Activated T-helper 1 cell treated with anti-CD3 and anti-CD28 coated beads, Interleukin-12 subunit alpha, Interleukin-12 subunit beta, Interleukin-2, Interleukin-4 antibody, amounts not matched to agents 30 ng/mL and 10 ng/mL and 1 ng/mL, durations not matched to agents 14 hours and 24 hours and 36 hours (primary cell): Measurements from ENCODE around the gene DLK2. TPM values are rescaled to one million over a fixed set of nuclear protein-coding genes. Genes with fewer than 3 reads are reported as not detected.
"Not testable (repeated sequence)": the region's sequence is repeated elsewhere in the genome, so short reads cannot be mapped to it uniquely, and the experiment has no call there.

ENCODE experiments used
- DNase-seq: peaks from one replicate; pipeline ENCODE4 v3.0.0; 2021; ENCODE audit warnings: low spot score
- H3K27ac Mint-ChIP-seq: one replicate; pipeline ENCODE4 v1.8.0; 2021; ENCODE audit warnings: mild to moderate bottlenecking, mixed read lengths
- H3K27me3 Mint-ChIP-seq: one replicate; pipeline ENCODE4 v1.8.0; 2022; ENCODE audit warnings: mild to moderate bottlenecking, moderate library complexity, mixed read lengths; ENCODE audit not compliant: insufficient read depth
- H3K36me3 Mint-ChIP-seq: one replicate; pipeline ENCODE4 v1.8.0; 2021; ENCODE audit warnings: low read depth, mixed read lengths
- H3K4me1 Mint-ChIP-seq: one replicate; pipeline ENCODE4 v1.8.0; 2021; ENCODE audit warnings: low read depth, mixed read lengths
- H3K4me3 Mint-ChIP-seq: one replicate; pipeline ENCODE4 v1.8.0; 2021; ENCODE audit warnings: mild to moderate bottlenecking, moderate library complexity, mixed read lengths
- H3K9me3 Mint-ChIP-seq: one replicate; pipeline ENCODE4 v1.8.0; 2021; ENCODE audit warnings: mixed read lengths
- intact Hi-C: fragments of 100-400 bp; cut with micrococcal nuclease; formaldehyde crosslinking; loops from one replicate; pipeline ENCODE4 v1.15.1; 2024
- total RNA-seq: library from RNA; stranded (reverse); gene quantifications from 2 replicates; pipeline ENCODE4 v1.2.3, GENCODE V29; 2022

Gene DLK2
- total RNA-seq, 1 donor from 2014 or later: 2.0 TPM

DNA sequence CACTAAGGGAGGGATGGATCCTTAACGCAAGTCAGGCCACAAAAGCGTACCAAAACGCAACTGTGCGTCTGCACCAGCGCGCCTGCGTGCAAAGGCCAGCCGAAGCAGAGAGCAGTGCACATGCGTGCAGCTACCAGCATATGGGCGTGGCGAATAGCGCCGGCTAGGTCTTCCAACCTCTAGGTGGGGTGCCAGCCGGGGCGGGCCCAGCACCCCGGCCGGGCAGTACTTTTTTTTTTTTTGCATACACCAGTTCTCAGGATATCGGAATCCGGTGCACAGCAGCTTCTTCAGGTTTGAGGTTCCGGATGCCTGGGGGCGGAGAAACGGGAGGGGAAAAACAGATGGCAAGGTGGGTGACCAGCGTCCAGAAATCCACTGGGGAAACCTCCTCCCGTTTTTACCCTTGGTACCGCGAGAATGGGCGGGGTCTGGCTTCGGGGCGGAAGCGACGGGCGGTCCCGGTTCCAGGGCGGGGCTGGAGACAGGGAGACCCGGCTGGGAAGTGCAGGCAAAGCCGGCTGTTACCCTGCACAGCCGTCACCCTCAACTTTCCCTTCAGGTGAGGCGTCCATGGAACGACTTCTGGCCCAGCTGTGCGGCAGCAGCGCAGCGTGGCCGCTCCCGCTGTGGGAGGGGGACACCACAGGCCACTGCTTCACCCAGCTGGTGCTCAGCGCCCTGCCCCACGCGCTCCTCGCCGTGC is 27.8 kb downstream of the DLK2 start, which contains the start of gene ABCC10:
TSS of gene ABCC10 (plus strand) at position 136 of the 706 bp plus-strand sequence. CDS start at position 574, 438 bp downstream.
- peak within 1 kb of the TSS; percentile 96 for H3K27ac Mint-ChIP-seq
- H3K27me3 Mint-ChIP-seq: no peaks in the 10 kb centered on the region
- intact Hi-C loops: loop anchor here (1.0 to 5.0 kb wide), 10 partner anchors 28 to 450 kb away; partner anchors contain the start of genes DLK2, GTPBP2, KLC4 and KLHDC3
- H3K36me3 Mint-ChIP-seq: peaks cover 7% of the 10 kb centered on the region
- no peaks in the 10 kb centered on the region for H3K9me3 Mint-ChIP-seq
- DNase-seq: peak; percentile 93
- H3K4me1 Mint-ChIP-seq: peaks cover 17% of the 10 kb centered on the region
- H3K4me3 Mint-ChIP-seq: peak within 1 kb of the TSS; percentile 96

DNA sequence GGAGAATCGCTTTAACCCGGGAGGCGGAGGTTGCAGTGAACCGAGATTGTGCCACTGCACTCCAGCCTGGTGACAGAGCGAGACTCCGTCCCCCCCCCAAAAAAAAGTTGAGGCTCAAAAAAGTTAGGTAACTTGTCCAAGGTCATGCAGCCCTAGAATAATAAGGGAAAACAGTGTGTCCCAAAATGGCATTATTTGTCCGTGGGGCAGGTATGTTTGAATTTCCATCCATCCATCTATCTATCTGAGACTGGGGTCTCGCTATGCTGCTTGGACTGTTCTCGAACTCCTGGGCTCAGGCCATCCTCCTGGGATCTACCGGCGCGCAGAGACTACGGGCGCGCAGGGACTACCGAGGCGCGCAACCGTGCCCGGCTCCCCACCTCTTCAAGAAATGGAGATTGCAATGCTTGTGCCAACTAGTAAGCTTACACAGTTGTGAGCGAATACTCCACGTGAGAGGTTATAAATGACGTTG is 28.4 kb downstream of the DLK2 start:
- Mint-ChIP-seq H3K27ac (peak overlapping the region; percentile 96), H3K9me3 (no peaks in the 10 kb centered on the region), H3K27me3 (no peaks in the 10 kb centered on the region), H3K36me3 (peaks cover 7% of the 10 kb centered on the region), H3K4me3 (peak overlapping the region; percentile 96), H3K4me1 (peaks cover 17% of the 10 kb centered on the region)
- intact Hi-C loops: loop anchor here (1.0 to 5.0 kb wide), 10 partner anchors 28 to 450 kb away; partner anchors contain the start of genes DLK2, GTPBP2, KLC4 and KLHDC3
- no peak for DNase-seq

DNA sequence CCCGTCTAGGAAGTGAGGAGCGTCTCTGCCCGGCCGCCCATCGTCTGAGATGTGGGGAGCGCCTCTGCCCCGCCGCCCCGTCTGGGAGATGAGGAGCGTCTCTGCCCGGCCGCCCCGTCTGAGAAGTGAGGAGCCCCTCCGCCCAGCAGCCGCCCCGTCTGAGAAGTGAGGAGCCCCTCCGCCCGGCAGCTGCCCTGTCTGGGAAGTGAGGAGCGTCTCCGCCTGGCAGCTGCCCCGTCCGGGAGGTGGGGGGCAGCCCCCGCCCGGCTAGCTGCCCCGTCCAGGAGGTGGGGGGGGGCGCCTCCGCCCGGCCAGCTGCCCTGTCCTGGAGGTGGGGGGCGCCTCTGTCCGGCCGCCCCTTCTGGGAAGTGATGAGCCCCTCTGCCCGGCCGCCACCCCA is 30.3 kb downstream of the DLK2 start:
- H3K36me3 Mint-ChIP-seq, DNase-seq, H3K4me3 Mint-ChIP-seq, H3K9me3 Mint-ChIP-seq, H3K27ac Mint-ChIP-seq, H3K27me3 Mint-ChIP-seq: not testable (repeated sequence)
- peaks cover 17% of the 10 kb centered on the region for H3K4me1 Mint-ChIP-seq
- intact Hi-C loops: loop anchor here (5.0 kb wide), 2 partner anchors 202 to 448 kb away; partner anchors contain the start of genes GTPBP2 and PEX6

DNA sequence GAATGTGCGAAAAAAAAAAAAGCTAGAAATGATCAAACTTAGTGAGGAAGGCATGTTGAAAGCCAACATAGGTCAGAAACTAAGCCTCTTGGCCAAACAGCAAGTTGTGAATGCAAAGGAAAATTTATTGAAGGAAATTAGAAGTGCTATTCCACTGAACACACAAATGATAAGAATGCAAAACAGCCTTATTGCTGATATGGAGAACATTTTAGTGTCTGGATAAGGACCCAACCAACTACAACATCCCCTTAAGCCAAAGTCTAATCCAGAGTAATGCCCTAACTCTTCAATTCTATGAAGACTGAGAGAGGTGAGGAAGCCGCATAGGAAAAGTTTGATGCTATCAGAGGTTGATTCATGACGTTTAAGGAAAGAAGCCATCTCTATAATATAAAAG is 33.5 kb downstream of the DLK2 start:
- intact Hi-C loops: no loop called here
- H3K4me1 Mint-ChIP-seq: peaks cover under 1% of the 10 kb centered on the region
- no peak overlapping the region for H3K27ac Mint-ChIP-seq
- peaks cover 15% of the 10 kb centered on the region for H3K27me3 Mint-ChIP-seq
- H3K9me3 Mint-ChIP-seq: no peaks in the 10 kb centered on the region
- no peak for DNase-seq
- H3K36me3 Mint-ChIP-seq: no peaks in the 10 kb centered on the region
- no peak overlapping the region for H3K4me3 Mint-ChIP-seq

DNA sequence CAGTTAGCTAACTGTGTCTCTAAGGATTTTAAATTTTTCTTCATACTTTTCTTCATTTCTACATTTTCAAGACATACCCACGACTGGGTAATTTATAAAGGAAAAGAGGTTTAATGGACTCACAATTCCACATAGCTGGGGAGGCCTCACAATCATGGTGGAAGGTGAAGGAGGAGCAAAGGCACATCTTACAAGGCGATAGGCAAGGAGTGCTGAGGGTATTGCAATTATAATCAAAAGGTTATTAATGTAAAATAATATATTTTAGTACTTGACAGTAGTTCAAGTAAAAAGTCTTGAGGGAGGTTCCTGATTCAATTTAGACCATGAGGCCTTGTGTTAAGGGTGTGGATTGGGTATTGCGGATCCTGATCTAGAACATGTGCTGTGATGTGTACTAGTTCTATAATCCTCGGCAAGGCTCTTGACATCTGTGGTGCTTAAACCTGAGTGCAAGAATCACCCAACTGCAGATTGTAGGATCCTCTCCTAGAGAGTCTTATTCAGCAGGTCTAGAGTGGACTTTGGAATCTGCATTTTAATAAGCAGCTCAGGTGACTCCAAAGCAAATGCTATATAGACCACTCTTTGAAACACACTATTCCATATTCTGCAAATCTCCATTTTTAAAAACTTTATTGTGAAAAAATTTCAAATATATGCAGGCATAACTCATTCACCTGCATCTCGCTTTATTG is 35.2 kb downstream of the DLK2 start:
- no peak for DNase-seq
- H3K4me1 Mint-ChIP-seq: no peaks in the 10 kb centered on the region
- no peak overlapping the region for H3K4me3 Mint-ChIP-seq
- H3K27ac Mint-ChIP-seq: no peak overlapping the region
- no peaks in the 10 kb centered on the region for H3K36me3 Mint-ChIP-seq
- no peaks in the 10 kb centered on the region for H3K9me3 Mint-ChIP-seq
- intact Hi-C loops: no loop called here
- H3K27me3 Mint-ChIP-seq: peaks cover 23% of the 10 kb centered on the region

DNA sequence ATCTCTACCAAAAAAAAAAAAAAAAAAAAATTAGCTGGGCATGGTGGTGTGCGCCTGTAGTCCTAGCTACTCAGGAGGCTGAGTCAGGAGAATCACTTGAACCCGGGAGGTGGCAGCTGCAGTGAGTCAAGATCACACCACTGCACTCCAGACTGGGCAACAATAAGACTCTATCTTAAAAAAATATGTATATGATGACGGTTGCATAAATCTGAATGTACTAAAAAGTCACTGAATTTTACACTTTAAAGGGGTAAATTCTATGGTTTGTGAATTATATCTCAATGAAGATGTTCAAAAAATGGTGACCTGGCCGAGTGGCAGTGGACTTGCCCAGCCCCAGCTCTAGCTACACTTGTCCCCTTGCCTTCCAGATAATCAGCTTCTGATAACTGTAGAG is 38.4 kb downstream of the DLK2 start:
- no peaks in the 10 kb centered on the region for H3K4me1 Mint-ChIP-seq
- no peaks in the 10 kb centered on the region for H3K9me3 Mint-ChIP-seq
- no peak for DNase-seq
- no peak overlapping the region for H3K27ac Mint-ChIP-seq
- H3K4me3 Mint-ChIP-seq: no peak overlapping the region
- peaks cover 26% of the 10 kb centered on the region for H3K27me3 Mint-ChIP-seq
- H3K36me3 Mint-ChIP-seq: no peaks in the 10 kb centered on the region
- intact Hi-C loops: no loop called here

DNA sequence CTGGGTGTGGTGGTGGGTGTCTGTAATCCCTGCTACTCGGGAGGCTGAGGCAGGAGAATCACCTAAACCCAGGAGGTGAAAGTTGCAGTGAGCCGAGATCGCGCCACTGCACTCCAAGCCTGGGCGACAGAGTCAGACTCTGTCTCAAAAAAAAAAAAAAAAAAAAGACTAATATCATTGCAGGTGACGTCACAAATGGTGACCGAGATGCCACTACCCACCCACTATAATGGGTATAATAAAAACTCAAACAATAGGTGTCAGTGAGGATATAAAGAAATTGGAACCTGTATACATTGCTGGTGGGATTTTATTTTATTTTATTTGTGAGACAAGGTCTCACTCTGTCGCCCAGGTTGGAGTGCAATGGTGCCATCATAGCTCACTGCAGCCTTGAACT is 40.1 kb downstream of the DLK2 start:
- H3K36me3 Mint-ChIP-seq, DNase-seq, H3K4me1 Mint-ChIP-seq, H3K9me3 Mint-ChIP-seq, H3K4me3 Mint-ChIP-seq, intact Hi-C loops, H3K27ac Mint-ChIP-seq: not testable (repeated sequence)
- H3K27me3 Mint-ChIP-seq: peaks cover 26% of the 10 kb centered on the region

DNA sequence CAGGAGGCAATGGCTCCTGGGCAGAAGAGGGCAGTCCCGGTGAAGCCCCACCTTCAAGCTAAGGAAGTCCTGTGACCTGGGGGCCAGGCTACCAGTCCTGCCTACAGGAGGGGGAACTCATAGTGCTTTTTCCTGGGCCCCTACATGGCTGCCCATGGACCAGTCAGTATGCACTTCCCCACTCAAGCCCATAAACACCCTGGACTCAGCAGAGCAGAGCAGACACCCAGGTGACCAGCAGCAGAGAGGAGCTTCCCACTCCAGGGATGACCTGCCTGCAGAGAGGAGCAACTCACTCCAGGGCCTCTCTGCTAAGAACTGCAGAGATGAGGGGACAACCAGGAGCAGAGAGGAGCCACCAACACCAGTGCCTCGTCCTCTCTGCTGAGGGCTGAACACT is 42.3 kb downstream of the DLK2 start:
- peaks cover 25% of the 10 kb centered on the region for H3K27me3 Mint-ChIP-seq
- no peak overlapping the region for H3K4me3 Mint-ChIP-seq
- no peaks in the 10 kb centered on the region for H3K4me1 Mint-ChIP-seq
- DNase-seq: no peak
- no peak overlapping the region for H3K27ac Mint-ChIP-seq
- H3K9me3 Mint-ChIP-seq: no peaks in the 10 kb centered on the region
- intact Hi-C loops: no loop called here
- no peaks in the 10 kb centered on the region for H3K36me3 Mint-ChIP-seq

DNA sequence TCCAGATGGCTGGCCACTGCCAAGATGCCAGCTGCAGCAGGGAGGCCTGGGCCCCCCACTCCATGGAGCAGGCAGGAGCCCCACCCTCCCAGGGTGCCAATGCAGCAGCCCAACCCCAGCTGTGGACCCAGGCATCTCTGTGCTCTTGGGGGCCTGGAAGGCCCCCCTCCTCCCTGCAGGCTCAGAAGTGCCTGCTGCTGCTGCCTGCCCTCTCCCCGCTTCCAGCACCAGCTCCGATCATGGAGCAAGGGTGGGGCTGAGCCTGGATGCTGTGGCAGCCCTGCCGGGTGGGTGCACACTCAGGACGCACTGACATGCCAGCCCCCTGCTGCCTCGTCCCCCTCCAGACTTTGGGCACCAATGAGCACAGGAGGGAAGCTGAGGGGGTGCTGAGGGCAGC is 42.8 kb downstream of the DLK2 start:
- no peaks in the 10 kb centered on the region for H3K36me3 Mint-ChIP-seq
- DNase-seq: no peak
- peaks cover 22% of the 10 kb centered on the region for H3K27me3 Mint-ChIP-seq
- H3K9me3 Mint-ChIP-seq: no peaks in the 10 kb centered on the region
- no peak overlapping the region for H3K4me3 Mint-ChIP-seq
- H3K4me1 Mint-ChIP-seq: no peaks in the 10 kb centered on the region
- H3K27ac Mint-ChIP-seq: no peak overlapping the region
- intact Hi-C loops: no loop called here

DNA sequence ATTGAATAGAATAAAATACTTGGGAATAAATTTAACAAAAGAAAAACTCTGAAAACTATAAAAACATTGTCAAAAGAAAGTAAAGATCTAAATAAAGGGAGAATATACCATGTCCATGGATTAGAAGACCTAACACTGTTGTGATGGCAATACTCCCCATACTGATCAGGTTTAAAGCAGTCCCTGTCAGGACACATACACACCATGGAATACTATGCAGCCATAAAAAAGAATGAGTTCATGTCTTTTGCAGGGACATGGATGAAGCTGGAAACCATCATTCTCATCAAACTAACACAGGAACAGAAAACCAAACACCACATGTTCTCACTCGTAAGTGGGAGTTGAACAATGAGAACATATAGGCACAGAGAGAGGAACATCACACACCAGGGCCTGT is 44.6 kb downstream of the DLK2 start:
- H3K36me3 Mint-ChIP-seq, H3K9me3 Mint-ChIP-seq, H3K4me1 Mint-ChIP-seq, H3K4me3 Mint-ChIP-seq, DNase-seq, H3K27ac Mint-ChIP-seq, intact Hi-C loops: not testable (repeated sequence)
- H3K27me3 Mint-ChIP-seq: peaks cover 14% of the 10 kb centered on the region

DNA sequence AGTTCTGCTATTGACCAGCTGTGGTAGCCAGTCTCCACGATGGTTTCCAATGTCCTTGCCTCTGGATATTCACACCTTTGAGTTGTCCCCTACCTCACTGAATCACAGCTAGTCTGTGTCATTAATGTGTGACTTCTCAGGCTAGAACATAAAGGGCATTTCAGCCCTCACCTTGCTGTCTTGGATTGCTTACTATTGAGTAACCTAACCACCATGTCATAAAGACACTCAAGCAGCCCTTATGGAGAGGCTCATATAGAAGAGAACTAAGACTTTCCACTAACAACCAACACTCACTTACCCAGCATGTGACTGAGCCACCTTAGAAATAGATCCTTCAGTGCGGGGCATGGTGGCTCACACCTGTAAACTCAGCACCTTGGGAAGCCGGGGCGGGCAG is 47.1 kb downstream of the DLK2 start:
- peaks cover 32% of the 10 kb centered on the region for H3K27me3 Mint-ChIP-seq
- H3K9me3 Mint-ChIP-seq: no peaks in the 10 kb centered on the region
- DNase-seq: no peak
- H3K27ac Mint-ChIP-seq: no peak overlapping the region
- H3K4me3 Mint-ChIP-seq: no peak overlapping the region
- no peaks in the 10 kb centered on the region for H3K4me1 Mint-ChIP-seq
- no peaks in the 10 kb centered on the region for H3K36me3 Mint-ChIP-seq
- intact Hi-C loops: no loop called here

DNA sequence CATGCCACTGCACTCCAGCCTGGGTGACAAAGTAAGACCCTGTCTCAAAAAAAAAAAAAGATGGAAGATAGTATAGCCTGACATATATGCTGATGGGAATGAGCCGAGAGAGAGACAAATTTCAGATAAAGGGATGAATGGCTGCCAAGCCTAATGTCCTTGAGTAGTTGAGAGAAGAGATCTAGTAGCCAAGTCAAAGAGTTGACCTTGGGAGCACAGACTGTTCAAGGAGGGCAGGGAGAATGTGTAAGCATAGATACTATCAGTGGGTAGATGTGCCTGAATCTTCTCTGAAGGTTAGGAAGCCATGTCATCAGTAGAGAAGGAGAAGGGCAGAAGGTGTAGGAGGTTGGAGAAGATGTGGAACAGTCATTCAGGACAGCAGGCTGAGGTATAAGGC is 48.1 kb downstream of the DLK2 start:
- no peak for DNase-seq
- H3K9me3 Mint-ChIP-seq: no peaks in the 10 kb centered on the region
- H3K27ac Mint-ChIP-seq: no peak overlapping the region
- intact Hi-C loops: no loop called here
- no peak overlapping the region for H3K4me3 Mint-ChIP-seq
- no peaks in the 10 kb centered on the region for H3K4me1 Mint-ChIP-seq
- H3K36me3 Mint-ChIP-seq: no peaks in the 10 kb centered on the region
- peaks cover 37% of the 10 kb centered on the region for H3K27me3 Mint-ChIP-seq

DNA sequence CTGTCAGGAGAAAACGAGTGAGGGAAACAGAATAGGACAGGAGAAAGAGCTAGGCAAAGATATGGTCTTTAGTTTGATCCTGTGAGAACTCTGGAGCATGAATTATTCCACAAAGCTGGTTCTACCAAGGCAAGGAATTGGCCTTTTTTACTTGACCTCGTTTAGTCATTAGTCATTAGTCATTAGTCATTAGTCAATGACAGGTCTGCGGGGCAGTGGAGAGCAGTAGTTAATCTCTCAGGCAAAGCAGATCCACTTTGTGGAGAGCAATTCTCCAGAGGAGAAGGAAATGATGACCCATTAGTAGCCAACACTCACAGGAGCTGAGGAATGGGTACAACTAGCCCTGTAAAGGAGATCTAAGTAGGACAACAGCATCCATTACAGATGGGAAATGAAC is 50.0 kb downstream of the DLK2 start:
- no peaks in the 10 kb centered on the region for H3K9me3 Mint-ChIP-seq
- no peak for DNase-seq
- H3K27me3 Mint-ChIP-seq: peaks cover 44% of the 10 kb centered on the region
- H3K27ac Mint-ChIP-seq: no peak overlapping the region
- H3K4me1 Mint-ChIP-seq: no peaks in the 10 kb centered on the region
- no peak overlapping the region for H3K4me3 Mint-ChIP-seq
- intact Hi-C loops: no loop called here
- no peaks in the 10 kb centered on the region for H3K36me3 Mint-ChIP-seq
